GM18517 (cell line): ENCODE measurements around the gene LSP1.

ENCODE experiments used
- ATAC-seq: cut with Tn5 transposase; IDR thresholded peaks from one replicate; pipeline ENCODE4 v1.9.1; 2021; ENCODE audit warnings: mild to moderate bottlenecking, moderate library complexity; ENCODE audit not compliant: unreplicated experiment

The LSP1 gene

GRCh38 chr11:1836011-1836945 is 16.6 kb upstream of the LSP1 start:
- ATAC-seq, result no peak

GRCh38 chr11:1837171-1838076 is 15.5 kb upstream of the LSP1 start:
- ATAC-seq, result peak; percentile 73

- ATAC-seq, result no peak
Observed at GRCh38 chr11:1838077-1838425, 14.8 kb upstream of the LSP1 start.

GRCh38 chr11:1838426-1839144 is 14.3 kb upstream of the LSP1 start, which contains the start of gene TNNI2:
Gene TNNI2, plus strand, starts transcription at chr11:1838981. Its CDS starts 716 bp downstream, at chr11:1839697.
- ATAC-seq, result no peak

GRCh38 chr11:1839204-1839923 is 13.5 kb upstream of the LSP1 start:
- no peak for ATAC-seq

GRCh38 chr11:1839924-1840779 is 12.7 kb upstream of the LSP1 start:
- no peak for ATAC-seq

GRCh38 chr11:1840780-1841480 is 12.0 kb upstream of the LSP1 start:
- no peak for ATAC-seq

- ATAC-seq, result no peak
Observed at GRCh38 chr11:1841511-1842148, 11.3 kb upstream of the LSP1 start.

- ATAC-seq, result no peak
Observed at GRCh38 chr11:1842149-1843097, 10.5 kb upstream of the LSP1 start.

- no peak for ATAC-seq
Observed at GRCh38 chr11:1843098-1843473, 9.8 kb upstream of the LSP1 start.

GRCh38 chr11:1843796-1844195 is 9.1 kb upstream of the LSP1 start:
- no peak for ATAC-seq

- no peak for ATAC-seq
Observed at GRCh38 chr11:1844221-1845094, 8.4 kb upstream of the LSP1 start.

GRCh38 chr11:1845095-1845429 is 7.8 kb upstream of the LSP1 start:
- no peak for ATAC-seq

- ATAC-seq, result no peak
Observed at GRCh38 chr11:1845561-1846452, 7.1 kb upstream of the LSP1 start.

- ATAC-seq, result no peak
Observed at GRCh38 chr11:1846453-1846932, 6.4 kb upstream of the LSP1 start.
